Measurements from ENCODE around the gene CRNKL1. TPM values are rescaled to one million over a fixed set of nuclear protein-coding genes. Genes with fewer than 3 reads are reported as not detected.

CRNKL1 gene
- total and polyA plus RNA-seq, 12 donors, result 9.8 to 20.2 (median 17.7) TPM

DNA sequence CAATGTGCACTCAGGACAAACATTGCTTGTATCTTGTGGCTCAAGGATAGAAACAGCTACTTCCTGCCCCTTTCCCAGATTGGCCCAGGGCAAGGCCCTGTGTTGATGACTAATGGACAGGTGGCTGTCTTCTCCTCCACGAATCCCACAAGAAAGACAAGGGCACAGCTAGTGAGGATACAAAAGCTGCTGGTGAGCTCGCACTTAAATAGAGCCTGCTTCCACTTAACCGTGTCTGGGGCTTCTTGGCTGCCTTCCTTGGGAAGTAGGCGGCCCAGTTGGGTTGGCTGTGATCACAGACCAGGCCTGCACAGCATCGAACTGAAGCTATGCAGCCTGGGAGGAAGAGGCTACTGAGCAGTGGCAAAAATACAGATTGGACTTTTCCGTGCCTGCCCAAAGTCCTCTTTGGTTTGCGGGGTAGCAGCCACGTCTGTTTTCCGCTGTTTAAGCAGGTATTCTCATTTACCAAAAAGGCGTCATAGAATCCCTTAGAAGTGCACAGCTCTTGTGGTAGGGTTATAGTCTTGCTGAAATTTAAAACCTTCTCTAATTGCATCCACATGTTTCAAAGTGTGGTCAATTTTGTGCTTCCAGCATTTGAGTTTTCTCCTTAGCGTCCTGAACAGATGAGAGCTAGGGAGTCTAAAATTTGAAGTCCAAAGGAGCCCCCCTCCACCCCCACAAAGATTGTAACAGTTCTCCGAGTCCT, 58.2 kb downstream of the CRNKL1 start:
- Histone ChIP-seq H3K36me3 (peaks cover 0 to 96% (median 35%) of the 10 kb centered on the region in 9 donors), H3K4me3 (no peak overlapping the region)

DNA sequence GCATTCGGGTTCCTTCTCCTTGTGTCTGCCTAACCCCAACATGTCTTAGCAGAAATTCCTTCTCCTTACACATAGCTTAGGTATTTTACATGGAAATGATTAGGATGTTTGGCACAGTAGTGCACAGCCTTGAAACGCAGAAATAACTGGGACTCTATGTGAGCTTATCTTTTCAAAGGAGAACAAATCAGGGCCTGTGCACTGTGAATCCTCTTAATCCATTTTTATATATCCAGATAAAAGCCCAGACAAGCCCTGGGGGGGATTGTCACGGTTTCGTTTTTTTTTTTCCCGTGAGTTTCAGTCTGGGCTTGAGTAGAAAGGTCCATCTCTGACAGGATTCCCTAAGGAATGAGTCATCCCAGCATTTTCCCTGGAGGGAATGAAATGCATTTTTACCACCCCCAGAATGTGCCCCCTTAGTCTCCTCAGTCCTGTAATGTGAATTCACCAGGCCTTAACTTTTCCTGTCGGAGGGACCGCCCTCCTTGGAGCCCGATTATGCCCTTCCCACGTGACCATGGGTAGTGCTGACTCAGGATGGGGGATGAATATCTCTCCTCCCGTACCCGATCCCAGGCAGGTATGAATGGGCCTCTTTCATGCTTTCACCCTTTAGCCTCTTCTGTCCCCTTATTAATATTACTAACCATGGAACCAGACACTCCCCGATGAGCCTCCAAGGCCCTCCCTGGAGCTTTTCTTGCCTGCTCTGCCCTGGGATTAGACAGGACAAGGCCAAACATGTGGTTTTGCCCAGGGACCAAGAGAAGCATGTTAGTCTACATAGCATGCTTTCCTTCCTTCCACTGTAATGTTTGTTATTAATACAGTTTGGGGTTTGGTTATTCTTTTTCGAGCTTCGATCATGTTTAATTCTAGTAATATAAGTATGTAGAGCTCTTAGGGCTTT, 59.0 kb downstream of the CRNKL1 start:
- intact Hi-C loops (cut with DNase I), result loop anchor here in 7 of 10 donors (5.0 to 10.0 kb wide), 9 partner anchors 51 to 301 kb away; no protein-coding TSS in a partner anchor
- WGBS, 2 donors, result 29 to 30% methylated on average over 14 of the region's 14 CpGs
- Histone ChIP-seq H3K9me3 (no peaks in the 10 kb centered on the region), H3K4me1 (peaks cover 42 to 100% (median 89%) of the 10 kb centered on the region in 9 donors), H3K27me3 (no peaks in the 10 kb centered on the region), H3K4me3 (no peak overlapping the region), H3K27ac (peak overlapping the region; percentile 17 to 81 (median 72)), H3K36me3 (peaks cover 0 to 89% (median 26%) of the 10 kb centered on the region in 9 donors)
- TF ChIP-seq, protein P1, sequence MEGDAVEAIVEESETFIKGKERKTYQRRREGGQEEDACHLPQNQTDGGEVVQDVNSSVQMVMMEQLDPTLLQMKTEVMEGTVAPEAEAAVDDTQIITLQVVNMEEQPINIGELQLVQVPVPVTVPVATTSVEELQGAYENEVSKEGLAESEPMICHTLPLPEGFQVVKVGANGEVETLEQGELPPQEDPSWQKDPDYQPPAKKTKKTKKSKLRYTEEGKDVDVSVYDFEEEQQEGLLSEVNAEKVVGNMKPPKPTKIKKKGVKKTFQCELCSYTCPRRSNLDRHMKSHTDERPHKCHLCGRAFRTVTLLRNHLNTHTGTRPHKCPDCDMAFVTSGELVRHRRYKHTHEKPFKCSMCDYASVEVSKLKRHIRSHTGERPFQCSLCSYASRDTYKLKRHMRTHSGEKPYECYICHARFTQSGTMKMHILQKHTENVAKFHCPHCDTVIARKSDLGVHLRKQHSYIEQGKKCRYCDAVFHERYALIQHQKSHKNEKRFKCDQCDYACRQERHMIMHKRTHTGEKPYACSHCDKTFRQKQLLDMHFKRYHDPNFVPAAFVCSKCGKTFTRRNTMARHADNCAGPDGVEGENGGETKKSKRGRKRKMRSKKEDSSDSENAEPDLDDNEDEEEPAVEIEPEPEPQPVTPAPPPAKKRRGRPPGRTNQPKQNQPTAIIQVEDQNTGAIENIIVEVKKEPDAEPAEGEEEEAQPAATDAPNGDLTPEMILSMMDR (IDR thresholded peaks at IDR 0.05), result no peak
- ATAC-seq (peak; percentile 58 to 74 (median 66)), DNase-seq (peak in 1 of 2 donors; percentile 60)

More for the DNA sequence above, 58.2 kb downstream of the CRNKL1 start:
- TF ChIP-seq, protein P1 (IDR thresholded peaks at IDR 0.05), result no peak
- DNase-seq, result peak; percentile 52 to 60
- WGBS, 2 donors, result 35 to 42% methylated on average over 12 of the region's 12 CpGs
- intact Hi-C loops (cut with DNase I), result loop anchor here in 9 of 10 donors (2.0 to 10.0 kb wide), 11 partner anchors 52 to 302 kb away; no protein-coding TSS in a partner anchor
- Histone ChIP-seq H3K9me3 (no peaks in the 10 kb centered on the region), H3K27ac (peak overlapping the region; percentile 17 to 81 (median 72)), H3K27me3 (no peaks in the 10 kb centered on the region), H3K4me1 (peaks cover 42 to 100% (median 80%) of the 10 kb centered on the region in 9 donors)
- peak; percentile 50 to 87 (median 74) for ATAC-seq

DNA sequence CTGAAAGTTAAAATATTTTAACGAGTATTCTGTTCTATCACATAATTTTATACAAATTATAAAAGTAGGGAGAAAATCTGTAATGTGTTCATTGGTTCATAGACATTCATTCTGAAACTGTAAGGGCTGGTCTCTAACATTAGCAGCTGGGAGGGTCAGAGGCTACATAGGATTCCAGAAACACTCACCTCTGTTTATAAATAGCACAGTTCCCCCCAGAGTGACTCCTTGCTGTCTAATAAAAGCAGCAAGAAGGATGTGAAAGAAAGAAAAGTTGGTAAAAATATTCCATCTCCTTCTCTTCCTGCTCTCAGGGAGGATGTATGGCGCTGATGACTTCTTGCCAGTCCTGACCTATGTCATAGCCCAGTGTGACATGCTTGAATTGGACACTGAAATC, 60.4 kb downstream of the CRNKL1 start:
- intact Hi-C loops (cut with DNase I), result loop anchor here in 7 of 10 donors (5.0 to 10.0 kb wide), 9 partner anchors 50 to 300 kb away; no protein-coding TSS in a partner anchor
- H3K27ac ChIP-seq, result peak overlapping the region in 6 of 10 donors; percentile 4 to 81 (median 26)
- no peaks in the 10 kb centered on the region for H3K9me3 ChIP-seq
- 54 to 62% methylated on average over 2 of the region's 2 CpGs for WGBS, 2 donors
- TF ChIP-seq, protein P1 (IDR thresholded peaks at IDR 0.05), result no peak
- no peaks in the 10 kb centered on the region for H3K27me3 ChIP-seq
- DNase-seq (no peak), ATAC-seq (peak in 1 of 8 donors; percentile 24)
- peaks cover 0 to 85% (median 21%) of the 10 kb centered on the region in 9 donors for H3K36me3 ChIP-seq
- H3K4me1 ChIP-seq, result peaks cover 45 to 100% (median 94%) of the 10 kb centered on the region in 9 donors
- H3K4me3 ChIP-seq, result no peak overlapping the region

DNA sequence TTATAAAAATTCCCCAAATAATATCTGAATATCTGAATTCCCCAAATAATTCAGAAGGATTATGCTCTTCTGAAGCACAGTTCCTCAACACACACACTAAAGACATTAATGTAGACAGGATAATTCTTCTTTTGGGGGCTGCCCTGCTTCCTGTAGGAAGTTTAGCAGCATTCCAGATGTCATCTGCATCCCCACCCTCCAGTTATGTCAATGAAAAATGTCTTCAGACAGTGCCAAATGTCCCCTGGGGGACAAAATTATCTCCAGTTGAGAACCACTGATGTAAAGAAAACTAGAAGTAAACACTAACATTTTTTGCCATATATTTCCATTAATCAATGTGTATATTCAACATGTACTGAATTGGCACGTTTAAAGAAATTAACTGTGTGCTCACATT, 61.0 kb downstream of the CRNKL1 start:
- Histone ChIP-seq H3K27me3 (no peaks in the 10 kb centered on the region), H3K4me1 (peaks cover 43 to 100% (median 94%) of the 10 kb centered on the region in 9 donors), H3K4me3 (no peak overlapping the region), H3K9me3 (no peaks in the 10 kb centered on the region), H3K27ac (peak overlapping the region in 5 of 10 donors; percentile 4 to 79 (median 22)), H3K36me3 (peaks cover 0 to 85% (median 21%) of the 10 kb centered on the region in 9 donors)
- intact Hi-C loops (cut with DNase I), result loop anchor here in 7 of 10 donors (5.0 to 10.0 kb wide), 9 partner anchors 49 to 299 kb away; no protein-coding TSS in a partner anchor
- WGBS, 2 donors, result 19 to 33% methylated on average over 1 of the region's 1 CpG
- TF ChIP-seq, protein P1 (IDR thresholded peaks at IDR 0.05), result no peak
- DNase-seq (no peak), ATAC-seq (no peak)
